Upper lobe of right lung (tissue), 1 donor: ENCODE measurements around the gene EOMES. TPM values are rescaled to one million over a fixed set of nuclear protein-coding genes. Genes with fewer than 3 reads are reported as not detected.

Experiments used
- ATAC-seq: fragments of 200-7000 bp; cut with Tn5 transposase; one replicate; pipeline ENCODE4 v1.9.1; 2020; ENCODE audit warnings: mild to moderate bottlenecking, moderate library complexity
- DNase-seq: peaks from one replicate; pipeline ENCODE4 v3.0.0-alpha.2; 2020
- H3K27ac ChIP-seq: fragments of 200-600 bp; one replicate; pipeline ENCODE4 v1.8.0; 2022
- H3K27me3 ChIP-seq: fragments of 200-600 bp; one replicate; pipeline ENCODE4 v1.8.0; 2022; ENCODE audit warnings: mild to moderate bottlenecking
- H3K36me3 ChIP-seq: fragments of 200-600 bp; one replicate; pipeline ENCODE4 v1.8.0; 2022
- H3K4me1 ChIP-seq: fragments of 200-600 bp; one replicate; pipeline ENCODE4 v1.8.0; 2022
- H3K4me3 ChIP-seq: fragments of 200-600 bp; one replicate; pipeline ENCODE4 v1.8.0; 2022; ENCODE audit warnings: mild to moderate bottlenecking
- H3K9me3 ChIP-seq: fragments of 200-600 bp; one replicate; pipeline ENCODE4 v1.8.0; 2022
- intact Hi-C: fragments of 100-400 bp; cut with DNase I; formaldehyde crosslinking; loops from one replicate; pipeline ENCODE4 v1.11.0; 2022
- total RNA-seq: library from RNA; stranded (reverse); fragmentation: NEBNext Ultra II Directional; extraction: Animal tissue kit (Norgen Biotek cat#: 25700); gene quantifications from one replicate; pipeline ENCODE4 v1.2.1, GENCODE V29; 2021
- TF ChIP-seq, protein P1 (sequence below): fragments of 200-600 bp; IDR thresholded peaks from one replicate; pipeline ENCODE4 v1.8.0; 2022; ENCODE audit warnings: antibody characterized with exemption
- donor health status: DM: no; HTN: yes; CAD: no; lungs with severe emphysema.

The EOMES gene
- total RNA-seq, 1 donor from 2014 or later: 1.2 TPM

- TF ChIP-seq, protein P1, sequence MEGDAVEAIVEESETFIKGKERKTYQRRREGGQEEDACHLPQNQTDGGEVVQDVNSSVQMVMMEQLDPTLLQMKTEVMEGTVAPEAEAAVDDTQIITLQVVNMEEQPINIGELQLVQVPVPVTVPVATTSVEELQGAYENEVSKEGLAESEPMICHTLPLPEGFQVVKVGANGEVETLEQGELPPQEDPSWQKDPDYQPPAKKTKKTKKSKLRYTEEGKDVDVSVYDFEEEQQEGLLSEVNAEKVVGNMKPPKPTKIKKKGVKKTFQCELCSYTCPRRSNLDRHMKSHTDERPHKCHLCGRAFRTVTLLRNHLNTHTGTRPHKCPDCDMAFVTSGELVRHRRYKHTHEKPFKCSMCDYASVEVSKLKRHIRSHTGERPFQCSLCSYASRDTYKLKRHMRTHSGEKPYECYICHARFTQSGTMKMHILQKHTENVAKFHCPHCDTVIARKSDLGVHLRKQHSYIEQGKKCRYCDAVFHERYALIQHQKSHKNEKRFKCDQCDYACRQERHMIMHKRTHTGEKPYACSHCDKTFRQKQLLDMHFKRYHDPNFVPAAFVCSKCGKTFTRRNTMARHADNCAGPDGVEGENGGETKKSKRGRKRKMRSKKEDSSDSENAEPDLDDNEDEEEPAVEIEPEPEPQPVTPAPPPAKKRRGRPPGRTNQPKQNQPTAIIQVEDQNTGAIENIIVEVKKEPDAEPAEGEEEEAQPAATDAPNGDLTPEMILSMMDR: no peak
- Histone ChIP-seq H3K36me3 (no peaks in the 10 kb centered on the region), H3K4me3 (no peak overlapping the region), H3K27me3 (peaks cover 91% of the 10 kb centered on the region), H3K9me3 (no peaks in the 10 kb centered on the region), H3K4me1 (peaks cover 27% of the 10 kb centered on the region), H3K27ac (no peak overlapping the region)
- DNase-seq (no peak), ATAC-seq (no peak)
- intact Hi-C loops: no loop called here
Measured at GRCh38 chr3:27719314-27720003, 2.7 kb downstream of the EOMES start.

GRCh38 chr3:27718459-27718858 is 3.7 kb downstream of the EOMES start:
- Histone ChIP-seq H3K4me3 (no peak overlapping the region), H3K36me3 (no peaks in the 10 kb centered on the region), H3K9me3 (no peaks in the 10 kb centered on the region), H3K4me1 (peaks cover 34% of the 10 kb centered on the region), H3K27me3 (peaks cover 91% of the 10 kb centered on the region), H3K27ac (no peak overlapping the region)
- TF ChIP-seq, protein P1: no peak
- no peak for ATAC-seq
- no peak for DNase-seq
- intact Hi-C loops: no loop called here

- ATAC-seq (no peak), DNase-seq (no peak)
- Histone ChIP-seq H3K4me1 (peaks cover 35% of the 10 kb centered on the region), H3K4me3 (no peak overlapping the region), H3K27ac (no peak overlapping the region), H3K9me3 (no peaks in the 10 kb centered on the region), H3K27me3 (peaks cover 81% of the 10 kb centered on the region), H3K36me3 (no peaks in the 10 kb centered on the region)
- TF ChIP-seq, protein P1: no peak
- intact Hi-C loops: no loop called here
Measured at GRCh38 chr3:27717200-27717852, 4.8 kb downstream of the EOMES start.

GRCh38 chr3:27716309-27716708 is 5.8 kb downstream of the EOMES start:
- intact Hi-C loops: no loop called here
- no peak overlapping the region for H3K27ac ChIP-seq
- ATAC-seq (no peak), DNase-seq (no peak)
- H3K27me3 ChIP-seq: peaks cover 71% of the 10 kb centered on the region
- no peaks in the 10 kb centered on the region for H3K9me3 ChIP-seq
- no peaks in the 10 kb centered on the region for H3K36me3 ChIP-seq
- TF ChIP-seq, protein P1: no peak
- H3K4me1 ChIP-seq: peaks cover 27% of the 10 kb centered on the region
- no peak overlapping the region for H3K4me3 ChIP-seq

DNA sequence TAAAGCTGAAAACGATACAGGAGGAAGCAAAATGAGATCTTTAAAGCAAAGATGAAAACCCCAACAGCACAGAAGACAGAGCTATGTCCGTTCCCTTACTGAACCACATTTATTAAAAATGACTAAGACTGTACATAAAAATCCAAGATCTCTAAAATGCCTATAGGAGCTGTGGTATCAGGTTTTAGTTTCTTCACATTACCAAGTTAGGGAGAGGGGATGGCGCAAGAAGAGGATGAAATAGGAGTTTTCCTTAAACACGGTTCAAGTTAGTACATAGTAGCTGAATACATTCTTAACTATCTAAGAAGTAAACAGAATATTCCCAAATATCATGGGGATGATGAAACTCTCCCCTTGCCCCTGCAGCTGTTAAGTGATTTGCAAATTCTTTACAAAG is 6.3 kb downstream of the EOMES start:
- Histone ChIP-seq H3K36me3 (no peaks in the 10 kb centered on the region), H3K9me3 (no peaks in the 10 kb centered on the region), H3K27ac (no peak overlapping the region), H3K27me3 (peaks cover 66% of the 10 kb centered on the region), H3K4me3 (no peak overlapping the region), H3K4me1 (peaks cover 22% of the 10 kb centered on the region)
- intact Hi-C loops: no loop called here
- TF ChIP-seq, protein P1: no peak
- no peak for DNase-seq
- no peak for ATAC-seq
